GM12878 (cell line): ENCODE results near the gene ESPNL. TPM values are rescaled to one million over a fixed set of nuclear protein-coding genes. Genes with fewer than 3 reads are reported as not detected.
A peak's percentile ranks its signal among the peaks of the same experiment; 100 is the strongest.

Source experiments
- ATAC-seq: fragments of 200-7000 bp; cut with Tn5 transposase; 3 replicates; pipeline ENCODE4 v1.9.1; 2020; ENCODE audit warnings: mild to moderate bottlenecking, moderate library complexity
- BruUV-seq: library from RNA; stranded (reverse); fragments of 400-500 nt; replicated peaks from 2 replicates; lab custom pipeline; 2021; lab: Mats Ljungman, UMichigan
- CTCF ChIA-PET: fragments of 300-600 bp; sonication (Branson Sonifier 250); formaldehyde crosslinking; extraction: SDS; loops from one replicate; lab custom pipeline; 2021; ENCODE audit warnings: inconsistent platforms; lab: Yijun Ruan, JAX
- POLR2A ChIA-PET: fragments of 350-600 bp; formaldehyde crosslinking; extraction: SDS; loops from one replicate; lab custom pipeline; 2021; ENCODE audit warnings: inconsistent platforms; lab: Charles Lee
- RAD21 ChIA-PET: fragments of 300-600 bp; sonication (Branson Sonifier 250); formaldehyde crosslinking; loops from one replicate; lab custom pipeline; 2023; ENCODE audit warnings: antibody characterized with exemption; ENCODE audit not compliant: unreplicated experiment; lab: Charles Lee
- SMC1A ChIA-PET: fragments of 300-600 bp; sonication (Branson Sonifier 250); formaldehyde crosslinking; loops from one replicate; lab custom pipeline; 2023; ENCODE audit not compliant: unreplicated experiment, uncharacterized antibody; lab: Charles Lee
- DNase-seq: peaks from one replicate; pipeline ENCODE4 v3.0.0-alpha.2; 2011; ENCODE audit warnings: low read depth, low spot score
- FAIRE-seq: peaks from 3 replicates; lab custom pipeline; 2011; peaks lifted over from hg19 to GRCh38; lab: Jason Lieb, UNC
- H2AFZ ChIP-seq: 2 replicates; pipeline ENCODE4 v1.6.0; 2011; ENCODE audit warnings: low read depth, low read length, control low read depth; ENCODE audit not compliant: control insufficient read depth
- H3K27ac ChIP-seq: 2 replicates; pipeline ENCODE4 v1.5.1; 2011; ENCODE audit warnings: control low read depth; ENCODE audit not compliant: control insufficient read depth, insufficient read depth
- H3K27me3 ChIP-seq, 2 experiments: replicated peaks in 1 of 2; 2 replicates each; pipeline versions ENCODE4 v1.6.0 to v1.6.1; 2011; ENCODE audit warnings: low read length in 1 of 2; ENCODE audit not compliant: control insufficient read depth in 2 of 2, insufficient read depth in 2 of 2
- H3K36me3 ChIP-seq, 2 experiments: 2 replicates each; pipeline ENCODE4 v1.5.1; 2011; ENCODE audit warnings: low read length in 1 of 2; ENCODE audit not compliant: control insufficient read depth in 2 of 2, insufficient read depth in 2 of 2
- H3K4me1 ChIP-seq: 2 replicates; pipeline ENCODE4 v1.6.1; 2011; ENCODE audit warnings: mild to moderate bottlenecking, low read length, moderate library complexity, mixed read lengths; ENCODE audit not compliant: control insufficient read depth, insufficient read depth
- H3K4me2 ChIP-seq: 2 replicates; pipeline ENCODE4 v1.6.0; 2011; ENCODE audit warnings: control low read depth; ENCODE audit not compliant: control insufficient read depth, insufficient read depth
- H3K4me3 ChIP-seq: fragments of 200-600 bp; sonication (generic); 2 replicates; pipeline ENCODE4 v1.5.1; 2016
- H3K79me2 ChIP-seq: 2 replicates; pipeline ENCODE4 v1.6.0; 2011; ENCODE audit warnings: low read length; ENCODE audit not compliant: control insufficient read depth, insufficient read depth
- H3K9ac ChIP-seq: 2 replicates; pipeline ENCODE4 v1.8.0; 2011; ENCODE audit warnings: low read length, control low read depth, mixed read lengths; ENCODE audit not compliant: control insufficient read depth, insufficient read depth
- H3K9me3 ChIP-seq: replicated peaks from 3 replicates; pipeline ENCODE4 v1.5.1; 2011; ENCODE audit warnings: mild to moderate bottlenecking, low read length; ENCODE audit not compliant: control insufficient read depth, insufficient read depth
- H4K20me1 ChIP-seq: 2 replicates; pipeline ENCODE4 v1.6.0; 2011; ENCODE audit not compliant: control insufficient read depth, insufficient read depth
- CTCF ChIP-seq, 3 experiments: IDR thresholded peaks in 2 of 3; conservative IDR thresholded peaks in 1 of 3; 2 replicates each; pipeline ENCODE4 v1.5.1; 2011; ENCODE audit warnings: low read depth in 3 of 3, low read length in 3 of 3, mild to moderate bottlenecking in 3 of 3, control low read depth in 2 of 3, moderate library complexity in 2 of 3, inconsistent platforms in 1 of 3, mixed read lengths in 1 of 3; ENCODE audit not compliant: control insufficient read depth in 2 of 3, insufficient read depth in 1 of 3; ENCODE audit errors: extremely low read depth in 1 of 3
- DPF2 ChIP-seq: fragments of 450-650 bp; IDR thresholded peaks from 2 replicates; pipeline ENCODE4 v1.6.1; 2017; ENCODE audit warnings: mild to moderate bottlenecking
- IRF4 ChIP-seq: IDR thresholded peaks from 2 replicates; pipeline ENCODE4 v1.6.1; 2011; ENCODE audit warnings: low read depth, low read length
- NFYA ChIP-seq: IDR thresholded peaks from 2 replicates; pipeline ENCODE4 v1.6.1; 2011; ENCODE audit warnings: low read depth, mild to moderate bottlenecking, low read length, improper control_type of control experiment, borderline replicate concordance
- USF2 ChIP-seq: IDR thresholded peaks from 2 replicates; pipeline ENCODE4 v1.6.1; 2011; ENCODE audit warnings: low read depth, low read length, improper control_type of control experiment, borderline replicate concordance
- WGBS: methylation state at CpG from one replicate; pipeline ENCODE4 v1.1.6; 2016; ENCODE audit warnings: low lambda C conversion rate; ENCODE audit not compliant: insufficient replicate concordance, insufficient coverage; ENCODE audit errors: missing lambda C conversion rate; 5-methylcytosine and 5-hydroxymethylcytosine counted together
- in situ Hi-C: fragments of 300-500 bp; cut with MboI; formaldehyde crosslinking; loops from 9 replicates; pipeline ENCODE4 v1.14.3; 2018; ENCODE audit warnings: mixed read lengths
- intact Hi-C: fragments of 100-400 bp; cut with micrococcal nuclease; formaldehyde crosslinking; loops from one replicate; pipeline ENCODE4 v1.14.2; 2022; ENCODE audit not compliant: unreplicated experiment
- polyA plus RNA-seq, 11 experiments: library from polyadenylated mRNA; depleted of rRNA in 4 of 11; unstranded in 6 of 11; stranded (reverse) in 5 of 11; fragments of >200 nt; fragmentation: Nextera tagmentation in 4 of 11; fragmentation: Illumina TruSeq in 1 of 11; extraction: Ambion mirVana in 4 of 11; extraction: Trizol in 1 of 11; gene quantifications; 1 replicate in 1 of 11; 2 replicates in 10 of 11; pipeline versions ENCODE4 v1.2.1 to v1.2.3, GENCODE V29; 2011 to 2016; ENCODE audit warnings: inconsistent platforms in 2 of 11, missing spikeins in 2 of 11, low read depth in 1 of 11
- total RNA-seq, 4 experiments: library from RNA; depleted of rRNA in 3 of 4; stranded (reverse); fragments of >200 nt in 3 of 4; fragmentation: Illumina TruSeq in 1 of 4; extraction: Trizol in 1 of 4; gene quantifications; 2 replicates each; pipeline versions ENCODE4 v1.2.1 to v1.2.3, GENCODE V29; 2013 to 2021
- TF ChIP-seq, protein P1 (sequence below): IDR thresholded peaks from 2 replicates; pipeline ENCODE4 v1.6.1; 2012; ENCODE audit warnings: low read depth, low read length, improper control_type of control experiment

The ESPNL gene
- total and polyA plus RNA-seq, 10 of the 15 experiments (the other 5 are each of a cell fraction or from before 2014, with no cell fraction given): 0.05 to 0.94 (median 0.36) TPM; not detected in 3

DNA sequence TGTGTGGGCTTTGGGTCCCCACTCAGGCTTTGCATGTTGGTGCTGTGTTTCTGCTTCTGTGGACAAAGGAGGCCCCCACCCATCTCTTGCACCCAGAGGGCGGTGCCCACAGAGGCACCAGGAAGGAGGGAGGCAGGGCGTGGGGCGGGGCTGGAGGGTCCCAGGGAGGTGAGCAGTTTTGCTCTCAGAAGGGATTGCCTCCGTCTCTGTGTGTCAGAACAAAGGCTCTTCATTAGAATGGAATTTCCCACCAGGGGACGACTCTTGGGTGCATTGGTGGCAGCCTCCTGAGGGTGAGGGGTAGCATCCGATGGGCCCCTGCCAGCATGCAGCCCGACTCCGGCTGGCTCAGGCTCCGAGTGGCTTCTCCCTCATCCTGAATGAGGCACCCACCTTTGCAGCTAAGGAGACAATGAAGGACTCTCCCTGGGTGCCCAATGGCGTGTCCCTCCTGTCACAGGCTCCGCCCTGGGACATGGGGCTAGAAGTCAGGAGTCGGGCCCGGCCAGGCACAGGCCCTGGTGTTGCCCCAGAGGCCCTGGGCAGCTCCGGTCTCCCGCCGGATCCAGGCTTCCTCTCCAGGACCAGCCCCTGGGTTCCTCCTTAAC, 51.6 kb downstream of the ESPNL start (continued):
- TF ChIP-seq, protein P1, sequence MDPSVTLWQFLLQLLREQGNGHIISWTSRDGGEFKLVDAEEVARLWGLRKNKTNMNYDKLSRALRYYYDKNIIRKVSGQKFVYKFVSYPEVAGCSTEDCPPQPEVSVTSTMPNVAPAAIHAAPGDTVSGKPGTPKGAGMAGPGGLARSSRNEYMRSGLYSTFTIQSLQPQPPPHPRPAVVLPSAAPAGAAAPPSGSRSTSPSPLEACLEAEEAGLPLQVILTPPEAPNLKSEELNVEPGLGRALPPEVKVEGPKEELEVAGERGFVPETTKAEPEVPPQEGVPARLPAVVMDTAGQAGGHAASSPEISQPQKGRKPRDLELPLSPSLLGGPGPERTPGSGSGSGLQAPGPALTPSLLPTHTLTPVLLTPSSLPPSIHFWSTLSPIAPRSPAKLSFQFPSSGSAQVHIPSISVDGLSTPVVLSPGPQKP: no peak
- TF ChIP-seq IRF4: no peak
- no peak for TF ChIP-seq NFYA
- no peak for TF ChIP-seq USF2

- WGBS: 45% methylated on average over 21 of the region's 22 CpGs
- POLR2A ChIA-PET: no interaction called here
- DNase-seq: no peak
- Histone ChIP-seq H3K4me2 (no peak overlapping the region), H3K27me3 (no peaks in the 10 kb centered on the region), H3K9ac (no peak overlapping the region), H3K4me1 (no peaks in the 10 kb centered on the region), H3K27ac (no peak overlapping the region), H3K79me2 (no peaks in the 10 kb centered on the region), H3K36me3 (no peaks in the 10 kb centered on the region), H4K20me1 (no peaks in the 10 kb centered on the region), H2AFZ (no peak overlapping the region), H3K4me3 (no peak overlapping the region), H3K9me3 (no peaks in the 10 kb centered on the region)
- ATAC-seq: no peak
- SMC1A ChIA-PET: no interaction called here
- FAIRE-seq: no peak
- intact Hi-C loops (no loop called here), in situ Hi-C loops (no loop called here)
- BruUV-seq: no TSS peak
- CTCF ChIA-PET: interaction anchor here (1.6 kb wide), 1 partner anchor 14 kb away, joined by 4 read pairs; no protein-coding TSS in a partner anchor
- no peak for TF ChIP-seq DPF2
- TF ChIP-seq CTCF (IDR thresholded peaks at IDR 0.05 in 2 of 3, conservative IDR thresholded peaks at IDR 0.05 in 1 of 3; ENCODE audit: control insufficient read depth in 2 of 3, extremely low read depth in 1 of 3, insufficient read depth in 1 of 3, low read depth in 3 of 3, low read length in 3 of 3): peak in 2 of 3 experiments; percentile 14 to 26; a peak in 1 of 6 replicates
- RAD21 ChIA-PET: no interaction called here
Observed at GRCh38 chr2:238152771-238153688, 52.9 kb downstream of the ESPNL start.
